Neuronal stem cell (in vitro differentiated cells): ENCODE measurements around the gene LYRM4.

Source experiments
- DNase-seq: peaks from one replicate; pipeline ENCODE4 v3.0.0-alpha.2; 2013; ENCODE audit warnings: low spot score
- H2AFZ ChIP-seq: one replicate; pipeline ENCODE4 v1.6.1; 2013; ENCODE audit warnings: mild to moderate bottlenecking, low read length, inconsistent platforms
- H2AK5ac ChIP-seq: 2 replicates; pipeline ENCODE4 v1.6.1; 2013; ENCODE audit warnings: low read depth, mild to moderate bottlenecking, inconsistent platforms, low read length, moderate library complexity, mixed read lengths
- H2BK120ac ChIP-seq: 2 replicates; pipeline ENCODE4 v1.6.1; 2013; ENCODE audit warnings: low read depth, mild to moderate bottlenecking, inconsistent platforms, low read length, moderate library complexity, mixed read lengths
- H2BK12ac ChIP-seq: one replicate; pipeline ENCODE4 v1.6.1; 2013; ENCODE audit warnings: low read length, inconsistent platforms
- H2BK15ac ChIP-seq: 2 replicates; pipeline ENCODE4 v1.6.1; 2013; ENCODE audit warnings: mild to moderate bottlenecking, low read length, inconsistent platforms, mixed read lengths
- H2BK5ac ChIP-seq: one replicate; pipeline ENCODE4 v1.6.1; 2013; ENCODE audit warnings: inconsistent platforms, mild to moderate bottlenecking, low read length, moderate library complexity
- H3K14ac ChIP-seq: one replicate; pipeline ENCODE4 v1.6.1; 2013; ENCODE audit warnings: low read length, inconsistent platforms
- H3K18ac ChIP-seq: 2 replicates; pipeline ENCODE4 v1.6.1; 2013; ENCODE audit warnings: low read length, inconsistent platforms
- H3K23ac ChIP-seq: 2 replicates; pipeline ENCODE4 v1.6.1; 2013; ENCODE audit warnings: low read depth, mild to moderate bottlenecking, mixed read lengths, low read length, inconsistent platforms; ENCODE audit not compliant: poor library complexity
- H3K27ac ChIP-seq: replicated peaks from 3 replicates; pipeline ENCODE4 v1.5.1; 2013; ENCODE audit warnings: low read length, inconsistent platforms
- H3K27me3 ChIP-seq, 3 experiments: 2 replicates each; pipeline ENCODE4 v1.6.1; 2013; ENCODE audit warnings: low read length in 3 of 3, mild to moderate bottlenecking in 2 of 3, inconsistent platforms in 1 of 3, low read depth in 1 of 3, mixed read lengths in 1 of 3, moderate library complexity in 1 of 3; ENCODE audit not compliant: control insufficient read depth in 3 of 3, insufficient read depth in 3 of 3
- H3K36me3 ChIP-seq, 2 donors: replicated peaks in 1 of 2; 2 replicates each; pipeline ENCODE4 v1.6.1; 2013; ENCODE audit warnings: low read length in 2 of 2; ENCODE audit not compliant: control insufficient read depth in 2 of 2, insufficient read depth in 2 of 2
- H3K4ac ChIP-seq: 2 replicates; pipeline ENCODE4 v1.6.1; 2013; ENCODE audit warnings: inconsistent platforms, mild to moderate bottlenecking, low read length, moderate library complexity
- H3K4me1 ChIP-seq, 2 donors: 1 replicate in 1 of 2; 2 replicates in 1 of 2; pipeline ENCODE4 v1.6.1; 2013; ENCODE audit warnings: low read length in 2 of 2, low read depth in 1 of 2; ENCODE audit not compliant: control insufficient read depth in 2 of 2, insufficient read depth in 1 of 2
- H3K4me2 ChIP-seq: one replicate; pipeline ENCODE4 v1.6.1; 2013; ENCODE audit warnings: mild to moderate bottlenecking, low read length, inconsistent platforms; ENCODE audit not compliant: insufficient read depth, poor library complexity, severe bottlenecking
- H3K4me3 ChIP-seq, 2 donors: 2 replicates each; pipeline ENCODE4 v1.5.1; 2013; ENCODE audit warnings: low read length in 2 of 2, mild to moderate bottlenecking in 2 of 2, inconsistent platforms in 1 of 2, moderate library complexity in 1 of 2
- H3K79me1 ChIP-seq: one replicate; pipeline ENCODE4 v1.6.1; 2013; ENCODE audit warnings: low read depth, mild to moderate bottlenecking, inconsistent platforms, low read length, moderate library complexity
- H3K9ac ChIP-seq: one replicate; pipeline ENCODE4 v1.6.1; 2013; ENCODE audit warnings: mild to moderate bottlenecking, low read depth, low read length, inconsistent platforms; ENCODE audit not compliant: poor library complexity
- H3K9me3 ChIP-seq, 2 donors: replicated peaks in 1 of 2; 2 replicates each; pipeline versions ENCODE3 to v1.6.1; 2013; ENCODE audit warnings: low read length in 2 of 2, mild to moderate bottlenecking in 2 of 2, inconsistent platforms in 1 of 2, low read depth in 1 of 2, mixed read lengths in 1 of 2, moderate library complexity in 1 of 2; ENCODE audit not compliant: control insufficient read depth in 2 of 2, insufficient read depth in 1 of 2
- H4K8ac ChIP-seq: one replicate; pipeline ENCODE4 v1.6.1; 2013; ENCODE audit warnings: low read depth, mild to moderate bottlenecking, inconsistent platforms, low read length, moderate library complexity
- H4K91ac ChIP-seq: one replicate; pipeline ENCODE4 v1.6.1; 2013; ENCODE audit warnings: low read length, low read depth, mild to moderate bottlenecking, inconsistent platforms; ENCODE audit not compliant: poor library complexity
- WGBS, 2 donors: extraction: QIAGEN DNeasy Blood & Tissue Kit; methylation state at CpG; one replicate each; pipeline ENCODE4 v1.1.7; 2013; ENCODE audit warnings: missing lambda C conversion rate in 2 of 2, mixed read lengths in 1 of 2; ENCODE audit not compliant: insufficient read length in 2 of 2, insufficient replicate concordance in 1 of 2; ENCODE audit errors: extremely low coverage in 2 of 2; 5-methylcytosine and 5-hydroxymethylcytosine counted together

The LYRM4 gene

GRCh38 chr6:5110246-5110645, 150.5 kb downstream of the LYRM4 start:
- Histone ChIP-seq H2BK15ac (no peak overlapping the region), H3K79me1 (no peaks in the 10 kb centered on the region), H3K4me2 (no peak overlapping the region), H2AFZ (no peak overlapping the region), H3K27me3 (no peaks in the 10 kb centered on the region), H3K4me1 (peaks cover 0 to 4% of the 10 kb centered on the region in 2 donors), H3K9ac (no peak overlapping the region), H4K91ac (no peak overlapping the region), H3K14ac (no peak overlapping the region), H2BK120ac (no peak overlapping the region), H3K4me3 (no peak overlapping the region), H3K27ac (no peak overlapping the region), H4K8ac (no peak overlapping the region), H3K18ac (no peak overlapping the region), H2BK12ac (no peak overlapping the region), H2BK5ac (no peak overlapping the region), H3K36me3 (peaks cover 2 to 18% of the 10 kb centered on the region in 2 donors), H2AK5ac (no peak overlapping the region), H3K9me3 (no peaks in the 10 kb centered on the region), H3K4ac (no peak overlapping the region), H3K23ac (no peak overlapping the region)
- no peak for DNase-seq
- no CpG with 5 or more reads among the region's 16 CpGs for WGBS, 2 donors

- Histone ChIP-seq H3K9me3 (no peaks in the 10 kb centered on the region), H3K4me3 (no peak overlapping the region), H3K36me3 (peaks cover 2 to 18% of the 10 kb centered on the region in 2 donors), H3K4me1 (peaks cover 0 to 4% of the 10 kb centered on the region in 2 donors), H3K23ac (no peak overlapping the region), H3K27me3 (no peaks in the 10 kb centered on the region), H2BK15ac (no peak overlapping the region), H4K91ac (no peak overlapping the region), H3K9ac (no peak overlapping the region), H4K8ac (no peak overlapping the region), H3K27ac (no peak overlapping the region), H3K4ac (no peak overlapping the region), H3K18ac (no peak overlapping the region), H2BK12ac (no peak overlapping the region), H2AFZ (no peak overlapping the region), H2AK5ac (no peak overlapping the region), H3K4me2 (no peak overlapping the region), H3K14ac (no peak overlapping the region), H2BK5ac (no peak overlapping the region), H2BK120ac (no peak overlapping the region), H3K79me1 (no peaks in the 10 kb centered on the region)
- WGBS, 2 donors = no CpG with 5 or more reads among the region's 10 CpGs
- DNase-seq = no peak
Measured at GRCh38 chr6:5109436-5109835, 151.3 kb downstream of the LYRM4 start.

- Histone ChIP-seq H3K79me1 (no peaks in the 10 kb centered on the region), H3K4me1 (peaks cover 0 to 4% of the 10 kb centered on the region in 2 donors), H3K23ac (no peak overlapping the region), H2BK5ac (no peak overlapping the region), H3K4me3 (no peak overlapping the region), H2AFZ (no peak overlapping the region), H2BK12ac (no peak overlapping the region), H2BK15ac (no peak overlapping the region), H3K36me3 (peaks cover 2 to 18% of the 10 kb centered on the region in 2 donors), H2BK120ac (no peak overlapping the region), H3K27me3 (no peaks in the 10 kb centered on the region), H3K9me3 (no peaks in the 10 kb centered on the region), H3K4ac (no peak overlapping the region), H3K27ac (no peak overlapping the region), H4K91ac (no peak overlapping the region), H2AK5ac (no peak overlapping the region), H3K4me2 (no peak overlapping the region), H3K18ac (no peak overlapping the region), H3K9ac (no peak overlapping the region), H3K14ac (no peak overlapping the region), H4K8ac (no peak overlapping the region)
- DNase-seq = no peak
- no CpG with 5 or more reads among the region's 6 CpGs for WGBS, 2 donors
Measured at GRCh38 chr6:5108536-5109150, 152.1 kb downstream of the LYRM4 start.

- no peak overlapping the region for H3K23ac ChIP-seq
- H3K18ac ChIP-seq = no peak overlapping the region
- H3K14ac ChIP-seq = no peak overlapping the region
- no peak overlapping the region for H4K91ac ChIP-seq
- no peak overlapping the region for H3K27ac ChIP-seq
- H3K9ac ChIP-seq = no peak overlapping the region
- H2BK15ac ChIP-seq = no peak overlapping the region
- H2BK12ac ChIP-seq = no peak overlapping the region
- DNase-seq = no peak
- no peak overlapping the region for H2BK5ac ChIP-seq
- no peak overlapping the region for H3K4me2 ChIP-seq
- no peaks in the 10 kb centered on the region for H3K27me3 ChIP-seq
- H3K36me3 ChIP-seq = peaks cover 2 to 18% of the 10 kb centered on the region in 2 donors
- no peak overlapping the region for H2BK120ac ChIP-seq
- no peak overlapping the region for H2AK5ac ChIP-seq
- H3K9me3 ChIP-seq = no peaks in the 10 kb centered on the region
- H3K4me1 ChIP-seq = peaks cover 0 to 4% of the 10 kb centered on the region in 2 donors
- no peak overlapping the region for H3K4ac ChIP-seq
- no peak overlapping the region for H4K8ac ChIP-seq
- H3K79me1 ChIP-seq = no peaks in the 10 kb centered on the region
- WGBS, 2 donors = no CpG with 5 or more reads among the region's 9 CpGs
- no peak overlapping the region for H2AFZ ChIP-seq
- no peak overlapping the region for H3K4me3 ChIP-seq
Measured at GRCh38 chr6:5108068-5108467, 152.7 kb downstream of the LYRM4 start.
